GM12864 (cell line): ENCODE data around the gene ARHGAP30.
"Not testable (repeated sequence)": the region's sequence is repeated elsewhere in the genome, so short reads cannot be mapped to it uniquely, and the experiment has no call there.

ENCODE experiments used
- DNase-seq: peaks from one replicate; pipeline ENCODE4 v3.0.0-alpha.2; 2011; ENCODE audit warnings: low read depth
- H3K4me3 ChIP-seq: 2 replicates; pipeline ENCODE4 v1.5.1; 2011; ENCODE audit warnings: mild to moderate bottlenecking, low read depth, low read length, control low read depth
- TF ChIP-seq, protein P1 (sequence below): IDR thresholded peaks from 2 replicates; pipeline ENCODE4 v1.5.1; 2011; ENCODE audit warnings: low read depth, mild to moderate bottlenecking, moderate library complexity, low read length, control low read depth, inconsistent platforms; ENCODE audit errors: missing control alignments

Gene ARHGAP30

DNA sequence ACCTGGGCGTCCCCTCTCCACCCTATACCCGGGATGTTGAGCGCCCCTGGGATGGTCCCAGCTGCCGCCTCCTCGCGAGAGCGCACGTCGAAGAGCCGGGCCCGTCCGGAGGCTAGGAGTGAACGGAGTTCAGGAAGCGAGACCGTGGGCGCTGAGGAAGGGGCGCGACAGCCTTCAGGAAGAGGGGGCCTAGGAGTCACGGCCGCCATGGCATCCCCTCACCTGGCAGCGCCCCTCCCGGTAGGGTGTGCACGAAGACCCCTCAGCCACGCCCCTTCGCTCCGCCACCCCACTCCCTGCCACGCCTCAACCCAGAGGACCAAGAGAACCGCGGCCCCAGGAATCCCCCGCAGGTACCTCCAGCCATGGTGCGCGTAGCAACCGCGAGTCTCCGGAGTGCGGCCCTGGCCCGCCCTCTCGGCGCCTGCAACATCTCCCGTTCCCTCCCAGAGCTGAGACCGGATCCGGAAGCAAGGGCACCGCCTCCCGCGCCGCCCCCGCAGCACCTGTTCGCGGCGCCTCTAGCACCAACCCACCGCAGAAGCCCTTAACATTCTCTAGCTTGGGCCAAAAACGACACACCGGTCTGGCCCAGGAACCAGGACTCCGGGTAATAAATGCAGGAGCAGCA is 31.1 kb downstream of the ARHGAP30 start, which contains the start of gene TSTD1:
TSTD1 (minus strand) TSS at position 442 of the 631 bp plus-strand sequence; CDS start at position 367, 75 bp downstream.
- DNase-seq, result no peak
- TF ChIP-seq, protein P1, sequence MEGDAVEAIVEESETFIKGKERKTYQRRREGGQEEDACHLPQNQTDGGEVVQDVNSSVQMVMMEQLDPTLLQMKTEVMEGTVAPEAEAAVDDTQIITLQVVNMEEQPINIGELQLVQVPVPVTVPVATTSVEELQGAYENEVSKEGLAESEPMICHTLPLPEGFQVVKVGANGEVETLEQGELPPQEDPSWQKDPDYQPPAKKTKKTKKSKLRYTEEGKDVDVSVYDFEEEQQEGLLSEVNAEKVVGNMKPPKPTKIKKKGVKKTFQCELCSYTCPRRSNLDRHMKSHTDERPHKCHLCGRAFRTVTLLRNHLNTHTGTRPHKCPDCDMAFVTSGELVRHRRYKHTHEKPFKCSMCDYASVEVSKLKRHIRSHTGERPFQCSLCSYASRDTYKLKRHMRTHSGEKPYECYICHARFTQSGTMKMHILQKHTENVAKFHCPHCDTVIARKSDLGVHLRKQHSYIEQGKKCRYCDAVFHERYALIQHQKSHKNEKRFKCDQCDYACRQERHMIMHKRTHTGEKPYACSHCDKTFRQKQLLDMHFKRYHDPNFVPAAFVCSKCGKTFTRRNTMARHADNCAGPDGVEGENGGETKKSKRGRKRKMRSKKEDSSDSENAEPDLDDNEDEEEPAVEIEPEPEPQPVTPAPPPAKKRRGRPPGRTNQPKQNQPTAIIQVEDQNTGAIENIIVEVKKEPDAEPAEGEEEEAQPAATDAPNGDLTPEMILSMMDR, result no peak
- H3K4me3 ChIP-seq, result peak within 1 kb of the TSS; percentile 83

DNA sequence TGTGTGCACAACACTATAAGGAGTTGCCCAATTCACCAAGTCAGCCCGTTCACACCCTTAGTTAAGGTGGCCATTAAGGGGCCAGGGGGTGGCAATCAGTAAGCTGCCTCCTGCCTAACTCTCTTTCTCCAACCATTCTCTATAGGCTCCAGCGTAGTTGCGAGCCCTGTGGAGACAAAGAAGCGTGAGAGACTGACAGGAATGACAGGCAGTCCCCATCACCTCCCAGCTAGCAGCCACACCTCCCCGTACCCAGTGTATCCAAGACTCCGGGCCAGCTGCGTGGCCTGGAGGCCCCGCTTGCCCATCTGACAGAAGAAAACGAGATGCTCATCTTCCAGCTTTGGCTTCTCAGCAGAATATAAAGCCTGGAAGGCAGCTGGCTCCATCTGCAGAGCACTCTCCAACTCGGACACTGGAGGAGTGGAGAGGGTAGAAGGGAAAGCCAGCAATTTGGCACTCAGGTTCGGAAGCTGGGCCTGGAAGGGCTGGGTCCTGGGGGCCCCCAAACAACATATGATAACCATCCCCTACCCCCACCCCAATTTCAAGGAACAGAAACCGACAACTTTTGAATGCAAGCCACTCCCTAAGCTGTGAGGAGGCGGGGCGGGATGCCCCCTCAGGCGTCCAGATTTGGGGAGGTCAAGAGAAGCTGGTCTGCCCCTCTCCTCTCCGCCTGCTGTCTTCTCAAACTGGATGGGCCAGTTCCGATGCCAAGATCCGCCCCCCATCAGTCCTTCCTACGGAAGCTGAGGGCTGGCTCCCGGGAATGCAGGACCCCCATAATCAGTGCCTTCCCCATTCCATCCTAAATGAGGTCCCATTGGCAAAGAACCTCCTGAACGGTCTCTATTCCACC is 31.8 kb downstream of the ARHGAP30 start:
- peak overlapping the region; percentile 83 for H3K4me3 ChIP-seq
- TF ChIP-seq, protein P1, result no peak
- DNase-seq, result no peak

DNA sequence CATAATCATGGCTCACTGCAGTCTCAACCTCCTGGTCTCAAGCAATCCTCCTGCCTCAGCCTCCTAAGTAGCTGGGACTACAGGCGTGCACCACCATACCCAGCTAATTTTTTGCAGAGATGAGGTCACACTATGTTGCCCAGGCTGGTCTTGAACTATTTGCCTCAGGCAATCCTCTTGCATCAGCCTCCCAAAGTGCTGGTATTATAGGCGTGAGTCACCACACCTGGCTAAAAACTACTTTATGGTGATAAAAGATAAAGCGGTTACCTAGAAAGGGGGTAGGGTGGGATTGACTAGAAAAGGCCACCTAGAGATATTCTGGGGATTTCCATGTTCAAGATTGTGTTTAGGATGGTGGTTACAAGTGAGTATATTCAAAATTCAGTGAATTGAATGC is 35.9 kb downstream of the ARHGAP30 start:
- TF ChIP-seq, protein P1, result no peak

DNA sequence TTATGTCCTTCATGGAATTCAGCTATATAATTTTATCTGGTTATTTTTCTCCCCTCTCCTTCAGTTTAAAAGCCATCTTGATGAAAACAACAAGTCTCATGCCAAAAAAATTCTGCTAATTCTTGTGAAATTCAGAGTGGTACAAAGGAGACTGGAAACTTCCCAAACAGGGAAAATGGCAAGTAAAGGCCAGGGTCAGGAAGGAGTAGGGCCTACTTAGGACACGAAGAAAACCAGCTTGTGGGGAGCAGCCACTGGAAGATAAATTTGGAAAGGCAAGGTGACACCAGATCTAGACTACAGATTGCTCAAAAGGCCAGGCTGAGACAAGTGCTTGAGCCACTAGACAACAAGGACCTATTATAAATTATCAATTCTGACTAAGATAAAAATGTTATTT is 37.3 kb downstream of the ARHGAP30 start:
- TF ChIP-seq, protein P1, result no peak
- no peak overlapping the region for H3K4me3 ChIP-seq
- no peak for DNase-seq

More for the DNA sequence above, 35.9 kb downstream of the ARHGAP30 start:
- H3K4me3 ChIP-seq, result no peak overlapping the region
- DNase-seq, result no peak

DNA sequence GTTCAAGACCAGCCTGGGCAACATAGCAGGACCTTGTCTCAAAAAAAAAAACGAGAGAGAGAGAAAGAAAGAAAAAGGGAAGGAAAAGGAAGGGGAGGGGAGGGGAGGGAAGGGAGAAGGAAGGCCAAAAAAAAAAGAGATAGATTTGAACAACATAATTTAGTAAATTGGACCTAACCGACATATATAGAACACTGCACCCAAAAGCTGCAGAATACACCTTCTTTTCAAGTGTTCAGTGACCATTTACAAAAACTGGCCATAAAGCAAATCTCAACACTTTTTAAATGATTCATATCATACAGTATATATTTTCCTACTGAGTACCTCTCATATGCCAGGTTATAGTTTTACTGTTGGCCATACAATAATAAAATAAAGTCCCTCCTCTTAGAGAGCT is 37.8 kb downstream of the ARHGAP30 start:
- no peak overlapping the region for H3K4me3 ChIP-seq
- no peak for DNase-seq

DNA sequence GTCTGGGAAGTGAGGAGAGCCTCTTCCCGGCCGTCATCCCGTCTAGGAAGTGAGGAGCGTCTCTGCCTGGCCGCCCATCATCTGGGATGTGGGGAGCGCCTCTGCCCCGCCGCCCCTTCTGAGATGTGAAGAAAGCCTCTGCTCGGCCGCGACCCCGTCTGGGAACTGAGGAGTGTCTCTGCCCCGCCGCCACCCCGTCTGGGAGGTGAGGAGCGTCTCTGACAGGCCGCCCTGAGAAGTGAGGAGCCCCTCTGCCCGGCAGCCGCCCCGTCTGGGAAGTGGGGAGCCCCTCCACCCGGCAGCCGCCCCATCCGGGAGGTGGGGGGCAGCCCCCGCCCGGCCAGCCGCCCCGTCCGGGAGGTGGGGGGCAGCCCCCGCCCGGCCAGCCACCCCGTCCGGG is 40.2 kb downstream of the ARHGAP30 start:
- not testable (repeated sequence) for H3K4me3 ChIP-seq, DNase-seq

More for the DNA sequence above, 37.8 kb downstream of the ARHGAP30 start:
- TF ChIP-seq, protein P1, result no peak

DNA sequence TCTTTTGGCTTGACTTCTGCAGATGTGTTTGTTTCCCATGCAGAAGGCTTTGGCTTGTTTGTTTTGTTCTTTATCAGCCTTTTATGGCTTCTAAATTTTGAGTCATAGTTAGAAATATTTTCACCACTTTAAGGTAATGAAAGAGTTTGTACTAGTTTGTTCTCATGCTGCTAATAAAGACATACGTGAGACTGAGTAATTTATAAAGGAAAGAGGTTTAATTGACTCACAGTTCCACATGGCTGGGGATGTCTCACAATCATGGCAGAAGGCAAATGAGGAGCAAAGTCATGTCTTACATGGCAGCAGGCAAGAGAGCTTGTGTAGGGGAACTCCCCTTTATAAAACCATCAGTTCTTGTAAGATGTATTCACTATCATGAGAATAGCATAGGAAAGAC is 42.7 kb downstream of the ARHGAP30 start:
- not testable (repeated sequence) for DNase-seq, H3K4me3 ChIP-seq

DNA sequence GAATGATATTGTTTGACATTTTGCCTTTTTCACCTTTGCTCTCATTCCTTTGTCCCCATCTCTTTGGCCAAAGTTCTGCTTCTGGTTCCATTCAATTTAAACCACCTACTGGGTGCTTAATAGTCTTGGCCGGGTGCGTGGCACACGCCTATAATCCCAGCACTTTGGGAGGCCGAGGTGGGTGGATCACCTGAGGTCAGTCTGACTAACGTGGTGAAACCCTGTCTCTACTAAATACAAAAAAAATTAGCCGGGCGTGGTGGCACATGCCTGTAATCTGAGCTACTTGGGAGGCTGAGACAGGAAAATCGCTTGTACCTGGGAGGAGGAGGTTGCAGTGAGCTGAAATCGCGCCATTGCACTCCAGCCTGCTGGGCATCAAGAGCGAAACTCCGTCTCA is 47.3 kb downstream of the ARHGAP30 start:
- DNase-seq, H3K4me3 ChIP-seq: not testable (repeated sequence)
